SK-N-SH treated with all-trans-retinoic acid at 6 μM for 48 hours (cell line): ENCODE data around the gene GRIK3.

Experiments
- ARNTL ChIP-seq: fragments of 450-650 bp; formaldehyde crosslinking; IDR thresholded peaks from 2 replicates; pipeline ENCODE4 v1.5.0; 2020; ENCODE audit warnings: low read depth, mild to moderate bottlenecking, moderate library complexity, borderline replicate concordance
- BACH2 ChIP-seq: fragments of 250-450 bp; sonication (Bioruptor Pico); IDR thresholded peaks from 2 replicates; pipeline ENCODE4 v1.9.0; 2021; ENCODE audit warnings: mild to moderate bottlenecking, borderline replicate concordance
- GLIS3 ChIP-seq: fragments of 250-450 bp; sonication (Bioruptor Pico); IDR thresholded peaks from 2 replicates; pipeline ENCODE4 v1.5.0; 2020; ENCODE audit warnings: mild to moderate bottlenecking, moderate library complexity
- ISL1 ChIP-seq: fragments of 250-450 bp; sonication (Bioruptor Pico); IDR thresholded peaks from 2 replicates; pipeline ENCODE4 v2.1.2; 2022; ENCODE audit warnings: mild to moderate bottlenecking, moderate library complexity
- PPARA ChIP-seq: fragments of 250-450 bp; sonication (Bioruptor Pico); IDR thresholded peaks from 2 replicates; pipeline ENCODE4 v1.5.0; 2020; ENCODE audit warnings: mild to moderate bottlenecking, borderline replicate concordance
- RARB ChIP-seq: fragments of 250-450 bp; sonication (Bioruptor Pico); IDR thresholded peaks from 2 replicates; pipeline ENCODE4 v1.8.0; 2021; ENCODE audit warnings: mild to moderate bottlenecking, moderate library complexity
- ZFP30 ChIP-seq: fragments of 450-650 bp; formaldehyde crosslinking; IDR thresholded peaks from 2 replicates; pipeline ENCODE4 v1.5.0; 2022; ENCODE audit warnings: mild to moderate bottlenecking, moderate library complexity

- TF ChIP-seq GLIS3 (CRISPR knock-in tag): no peak
- TF ChIP-seq BACH2 (CRISPR knock-in tag): no peak
- TF ChIP-seq ISL1 (CRISPR knock-in tag): no peak
- TF ChIP-seq ARNTL (CRISPR knock-in tag): no peak
- TF ChIP-seq ZFP30: no peak
- no peak for TF ChIP-seq PPARA (CRISPR knock-in tag)
- no peak for TF ChIP-seq RARB
These were observed 212.9 kb downstream of the GRIK3 start for GRCh38 chr1:36821386-36821785.
